Cardiac septum (tissue), 1 donor: ENCODE data around the gene NT5DC2. TPM values are rescaled to one million over a fixed set of nuclear protein-coding genes. Genes with fewer than 3 reads are reported as not detected.

Experiments used
- DNase-seq: peaks from one replicate; pipeline ENCODE4 v3.0.0-alpha.2; 2020; ENCODE audit warnings: low spot score
- intact Hi-C: fragments of 100-400 bp; cut with DNase I; formaldehyde crosslinking; loops from one replicate; pipeline ENCODE4 v1.14.0; 2022
- long read RNA-seq: library from polyadenylated mRNA; unstranded; transcript quantifications from one replicate; pipeline ENCODE4 v2.0.0, GENCODE V29; 2021
- total RNA-seq: library from RNA; stranded (reverse); fragmentation: NEBNext Ultra II Directional; extraction: Animal tissue kit (Norgen Biotek cat#: 25700); gene quantifications from one replicate; pipeline ENCODE4 v1.2.1, GENCODE V29; 2021
- donor health status: DM: no; HTN: no; CAD: no.

Gene NT5DC2
- total RNA-seq: 58.2 TPM
- long read RNA-seq, transcript NT5DC2-202 (14 exons, 1,795 nt): major isoform, 134 of 183 reads
- long read RNA-seq, partial matches to known transcripts: 22 of 183 reads
- long read RNA-seq, other reads (novel, unspliced or antisense): 26 of 183 reads

GRCh38 chr3:52533623-52534280, at the start of gene NT5DC2:
NT5DC2 (minus strand) TSS chr3:52533857; CDS start chr3:52533737, 120 bp downstream.
- intact Hi-C loops: loop anchor here (10.0 kb wide), 1 partner anchor 631 kb away; the partner anchor contains the start of gene PRKCD
- DNase-seq: peak; percentile 80

- intact Hi-C loops: no loop called here
- DNase-seq: no peak
Measured at GRCh38 chr3:52574056-52574965, 40.7 kb upstream of the NT5DC2 start.

GRCh38 chr3:52572221-52572620, 38.6 kb upstream of the NT5DC2 start:
- intact Hi-C loops: no loop called here
- no peak for DNase-seq

GRCh38 chr3:52570076-52570475, 36.4 kb upstream of the NT5DC2 start:
- intact Hi-C loops: no loop called here
- DNase-seq: no peak

- intact Hi-C loops: no loop called here
- DNase-seq: no peak
Measured at GRCh38 chr3:52568069-52568468, 34.4 kb upstream of the NT5DC2 start.

GRCh38 chr3:52563984-52564383, 30.3 kb upstream of the NT5DC2 start:
- no peak for DNase-seq

GRCh38 chr3:52561028-52561747, 27.5 kb upstream of the NT5DC2 start:
- intact Hi-C loops: no loop called here
- no peak for DNase-seq

More at GRCh38 chr3:52563984-52564383, 30.3 kb upstream of the NT5DC2 start:
- intact Hi-C loops: no loop called here

- no peak for DNase-seq
- intact Hi-C loops: no loop called here
Measured at GRCh38 chr3:52558436-52558835, 24.8 kb upstream of the NT5DC2 start.

- intact Hi-C loops: no loop called here
- no peak for DNase-seq
Measured at GRCh38 chr3:52557011-52557960, 23.6 kb upstream of the NT5DC2 start.

- intact Hi-C loops: no loop called here
Measured at GRCh38 chr3:52555056-52555455, 21.4 kb upstream of the NT5DC2 start.

GRCh38 chr3:52554026-52554755, 20.5 kb upstream of the NT5DC2 start:
- intact Hi-C loops: no loop called here
- no peak for DNase-seq

More at GRCh38 chr3:52555056-52555455, 21.4 kb upstream of the NT5DC2 start:
- DNase-seq: no peak

GRCh38 chr3:52552089-52552488, 18.4 kb upstream of the NT5DC2 start:
- no peak for DNase-seq
- intact Hi-C loops: no loop called here

GRCh38 chr3:52551118-52551517, 17.5 kb upstream of the NT5DC2 start:
- DNase-seq: no peak
- intact Hi-C loops: no loop called here

GRCh38 chr3:52547143-52547542, 13.5 kb upstream of the NT5DC2 start:
- no peak for DNase-seq
- intact Hi-C loops: no loop called here

- intact Hi-C loops: no loop called here
- no peak for DNase-seq
Measured at GRCh38 chr3:52546111-52546901, 12.6 kb upstream of the NT5DC2 start.

GRCh38 chr3:52544937-52545336, 11.3 kb upstream of the NT5DC2 start:
- no peak for DNase-seq
- intact Hi-C loops: no loop called here

GRCh38 chr3:52541050-52541449, 7.4 kb upstream of the NT5DC2 start:
- intact Hi-C loops: no loop called here
- no peak for DNase-seq
